Left lung (tissue), 10 donors: Measurements from ENCODE around the gene KLHL17. TPM values are rescaled to one million over a fixed set of nuclear protein-coding genes. Genes with fewer than 3 reads are reported as not detected.
A peak's percentile ranks its signal among the peaks of the same experiment; 100 is the strongest.

Source experiments
- ATAC-seq: fragments of 200-7000 bp; cut with Tn5 transposase; one replicate; pipeline ENCODE4 v1.9.1; 2020; ENCODE audit warnings: moderate library complexity
- DNase-seq, 4 donors: peaks; one replicate each; pipeline ENCODE4 v3.0.0-alpha.2; 2013 to 2020
- H3K27ac ChIP-seq, 2 donors: fragments of 200-600 bp; sonication (generic) in 1 of 2; one replicate each; pipeline versions ENCODE4 v1.5.0 to v1.8.0; 2020 to 2021
- H3K27me3 ChIP-seq, 2 donors: fragments of 200-600 bp; sonication (generic) in 1 of 2; one replicate each; pipeline versions ENCODE4 v1.5.0 to v1.8.0; 2020 to 2021
- H3K36me3 ChIP-seq, 2 donors: fragments of 200-600 bp; sonication (generic) in 1 of 2; one replicate each; pipeline versions ENCODE4 v1.5.0 to v1.8.0; 2020 to 2021
- H3K4me1 ChIP-seq, 2 donors: fragments of 200-600 bp; one replicate each; pipeline ENCODE4 v1.8.0; 2021
- H3K4me3 ChIP-seq, 2 donors: fragments of 200-600 bp; sonication (generic) in 1 of 2; one replicate each; pipeline versions ENCODE4 v1.5.0 to v1.8.0; 2020 to 2021; ENCODE audit warnings: mild to moderate bottlenecking in 1 of 2
- H3K9me3 ChIP-seq, 2 donors: fragments of 200-600 bp; sonication (generic) in 1 of 2; one replicate each; pipeline versions ENCODE4 v1.5.0 to v1.8.0; 2020 to 2021
- CTCF ChIP-seq, 2 donors: fragments of 200-600 bp; sonication (generic) in 1 of 2; IDR thresholded peaks; one replicate each; pipeline versions ENCODE4 v1.5.0 to v1.8.0; 2021; ENCODE audit warnings: antibody characterized with exemption in 2 of 2
- intact Hi-C, 2 donors: fragments of 100-400 bp; cut with DNase I; formaldehyde crosslinking; loops; one replicate each; pipeline versions ENCODE4 v1.11.2 to v1.14.2; 2022
- polyA plus RNA-seq, 6 donors: library from polyadenylated mRNA; unstranded; fragments of 120-200 nt; gene quantifications; one replicate each; pipeline ENCODE4 v1.2.1, GENCODE V29; 2013; ENCODE audit not compliant: insufficient read length in 6 of 6
- total RNA-seq, 2 donors: library from RNA; stranded (reverse); fragmentation: NEBNext Ultra II Directional; extraction: Animal tissue kit (Norgen Biotek cat#: 25700); gene quantifications; one replicate each; pipeline ENCODE4 v1.2.1, GENCODE V29; 2021
- donor health status: DM: no; HTN: yes; CAD: no.
- donor health status: DM: no; HTN: no; CAD: no.

KLHL17 gene
- total and polyA plus RNA-seq, 8 donors, result 8.3 to 17.9 (median 11.9) TPM

- H3K27me3 ChIP-seq, result peaks cover 0 to 13% of the 10 kb centered on the region in 2 donors
- peak; percentile 98 for ATAC-seq
- TF ChIP-seq CTCF (IDR thresholded peaks at IDR 0.05), result no peak
- DNase-seq, result peak; percentile 87 to 98 (median 94)
- peak within 1 kb of the TSS in 1 of 2 donors; percentile 74 for H3K27ac ChIP-seq
- intact Hi-C loops, result no loop called here
- peaks cover 7 to 44% of the 10 kb centered on the region in 2 donors for H3K4me1 ChIP-seq
- H3K4me3 ChIP-seq, result peak within 1 kb of the TSS; percentile 73 to 100
- H3K36me3 ChIP-seq, result peaks cover 0 to 51% of the 10 kb centered on the region in 2 donors
- H3K9me3 ChIP-seq, result no peaks in the 10 kb centered on the region
Measured at GRCh38 chr1:958823-959730, 1.3 kb upstream of the KLHL17 start, which contains the start of gene NOC2L. Gene NOC2L, minus strand, starts transcription at chr1:959256. Its CDS starts 16 bp downstream, at chr1:959240.

GRCh38 chr1:959731-960362, 537 bp upstream of the KLHL17 start:
- H3K9me3 ChIP-seq, result no peaks in the 10 kb centered on the region
- DNase-seq (no peak), ATAC-seq (peak; percentile 5)
- intact Hi-C loops, result no loop called here
- TF ChIP-seq CTCF (IDR thresholded peaks at IDR 0.05), result no peak
- peaks cover 7 to 44% of the 10 kb centered on the region in 2 donors for H3K4me1 ChIP-seq
- H3K27me3 ChIP-seq, result peaks cover 0 to 13% of the 10 kb centered on the region in 2 donors
- no peak overlapping the region for H3K27ac ChIP-seq
- H3K36me3 ChIP-seq, result peaks cover 0 to 47% of the 10 kb centered on the region in 2 donors
- peak overlapping the region; percentile 73 to 100 for H3K4me3 ChIP-seq

- H3K36me3 ChIP-seq, result peaks cover 0 to 36% of the 10 kb centered on the region in 2 donors
- DNase-seq, result no peak
- no peak for ATAC-seq
- no peak for TF ChIP-seq CTCF (IDR thresholded peaks at IDR 0.05)
- H3K4me3 ChIP-seq, result peak overlapping the region; percentile 57 to 73
- intact Hi-C loops, result no loop called here
- no peaks in the 10 kb centered on the region for H3K9me3 ChIP-seq
- H3K27ac ChIP-seq, result no peak overlapping the region
- peaks cover 11 to 50% of the 10 kb centered on the region in 2 donors for H3K4me1 ChIP-seq
- peaks cover 0 to 21% of the 10 kb centered on the region in 2 donors for H3K27me3 ChIP-seq
Measured at GRCh38 chr1:961132-961669, 817 bp downstream of the KLHL17 start.

GRCh38 chr1:962381-963300, 2.3 kb downstream of the KLHL17 start:
- H3K27me3 ChIP-seq, result peaks cover 0 to 35% of the 10 kb centered on the region in 2 donors
- intact Hi-C loops, result no loop called here
- H3K9me3 ChIP-seq, result no peaks in the 10 kb centered on the region
- ATAC-seq (no peak), DNase-seq (no peak)
- H3K4me1 ChIP-seq, result peaks cover 12 to 52% of the 10 kb centered on the region in 2 donors
- H3K4me3 ChIP-seq, result no peak overlapping the region
- H3K36me3 ChIP-seq, result peaks cover 0 to 26% of the 10 kb centered on the region in 2 donors
- H3K27ac ChIP-seq, result no peak overlapping the region
- TF ChIP-seq CTCF (IDR thresholded peaks at IDR 0.05), result no peak
